ENCODE results near the gene LRRC8D.

Gene LRRC8D

GRCh38 chr1:89955311-89956205 lies 134.7 kb downstream of the LRRC8D start:
- TF ChIP-seq CTCF (conservative IDR thresholded peaks at IDR 0.05) = no peak
- no peak overlapping the region for H3K27ac ChIP-seq

- H3K27ac ChIP-seq = no peak overlapping the region
- no peak for TF ChIP-seq CTCF (conservative IDR thresholded peaks at IDR 0.05)
Measured at GRCh38 chr1:89957107-89957506, 136.3 kb downstream of the LRRC8D start.

GRCh38 chr1:89958851-89959654 lies 138.2 kb downstream of the LRRC8D start:
- TF ChIP-seq CTCF (conservative IDR thresholded peaks at IDR 0.05) = no peak

GRCh38 chr1:89959719-89960118 lies 138.9 kb downstream of the LRRC8D start:
- no peak overlapping the region for H3K27ac ChIP-seq
- no peak for TF ChIP-seq CTCF (conservative IDR thresholded peaks at IDR 0.05)

More at GRCh38 chr1:89958851-89959654, 138.2 kb downstream of the LRRC8D start:
- H3K27ac ChIP-seq = no peak overlapping the region

- no peak for TF ChIP-seq CTCF (conservative IDR thresholded peaks at IDR 0.05)
- no peak overlapping the region for H3K27ac ChIP-seq
Measured at GRCh38 chr1:89962024-89962741, 141.4 kb downstream of the LRRC8D start.

- no peak for TF ChIP-seq CTCF (conservative IDR thresholded peaks at IDR 0.05)
- H3K27ac ChIP-seq = no peak overlapping the region
Measured at GRCh38 chr1:89962742-89963075, 141.9 kb downstream of the LRRC8D start.
